Jurkat, Clone E6-1 (cell line): ENCODE measurements around the gene PSME3IP1. TPM values are rescaled to one million over a fixed set of nuclear protein-coding genes. Genes with fewer than 3 reads are reported as not detected.

Source experiments
- DNase-seq: peaks from one replicate; pipeline ENCODE4 v3.0.0-alpha.2; 2011; ENCODE audit warnings: low read depth, low spot score
- H3K4me3 ChIP-seq: 2 replicates; pipeline ENCODE4 v1.5.1; 2011; ENCODE audit warnings: mild to moderate bottlenecking, low read length, control low read depth, moderate library complexity
- polyA plus RNA-seq: library from polyadenylated mRNA; unstranded; fragments of >200 nt; gene quantifications from one replicate; pipeline ENCODE4 v1.2.1, GENCODE V29; 2012; ENCODE audit warnings: missing spikeins; ENCODE audit not compliant: insufficient read length, insufficient read depth

PSME3IP1 gene
- 132 TPM for polyA plus RNA-seq

GRCh38 chr16:57185945-57186871 is at the start of gene PSME3IP1, which contains the start of gene RSPRY1:
TSS of gene PSME3IP1 (minus strand) at chr16:57186039. CDS start at chr16:57173854, 12,185 bp downstream.
TSS of gene RSPRY1 (plus strand) at chr16:57186329. CDS start at chr16:57204659, 18,330 bp downstream.
- H3K4me3 ChIP-seq, result peak within 1 kb of the TSS; percentile 96
- DNase-seq, result peak; percentile 99

- no peak for DNase-seq
- no peak overlapping the region for H3K4me3 ChIP-seq
Measured at GRCh38 chr16:57235128-57236021, 49.5 kb upstream of the PSME3IP1 start.

- no peak overlapping the region for H3K4me3 ChIP-seq
- DNase-seq, result no peak
Measured at GRCh38 chr16:57234707-57235092, 48.9 kb upstream of the PSME3IP1 start.

DNA sequence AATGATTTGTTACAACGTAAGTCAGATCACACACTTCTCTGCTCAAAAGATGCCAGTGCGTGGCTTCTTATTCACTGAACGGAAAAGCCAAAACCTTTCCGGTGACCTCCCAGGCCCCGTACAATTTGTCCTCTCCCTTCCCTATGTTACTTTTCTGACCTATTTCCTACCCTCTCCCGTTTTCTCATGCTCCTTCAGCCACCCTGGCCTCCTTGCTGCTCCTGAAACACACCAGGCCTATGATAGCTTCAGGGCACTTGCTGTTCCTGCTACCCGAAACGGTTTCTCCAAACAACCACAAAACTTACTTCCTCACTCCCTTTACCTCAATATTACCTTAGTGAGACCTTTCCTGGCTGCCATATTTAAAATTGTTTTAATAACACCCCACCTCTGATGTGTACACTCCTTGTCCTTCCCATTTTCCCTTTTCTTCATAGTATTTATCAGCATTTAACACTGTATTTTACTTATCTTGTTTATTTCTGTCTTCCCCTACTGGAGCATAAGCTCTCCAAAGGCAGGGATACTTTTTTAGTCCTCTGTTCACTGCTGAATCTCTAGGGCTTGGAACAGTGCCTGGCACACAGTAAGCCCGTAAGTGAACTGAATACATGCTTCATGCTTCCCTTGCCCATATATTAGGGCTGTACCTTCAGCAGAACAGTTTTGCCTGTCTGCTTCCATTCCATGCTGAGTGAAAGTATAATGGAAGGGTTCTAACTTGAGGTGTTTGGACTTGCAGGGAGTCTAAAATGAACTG is 48.3 kb upstream of the PSME3IP1 start:
- H3K4me3 ChIP-seq, result no peak overlapping the region
- DNase-seq, result no peak

DNA sequence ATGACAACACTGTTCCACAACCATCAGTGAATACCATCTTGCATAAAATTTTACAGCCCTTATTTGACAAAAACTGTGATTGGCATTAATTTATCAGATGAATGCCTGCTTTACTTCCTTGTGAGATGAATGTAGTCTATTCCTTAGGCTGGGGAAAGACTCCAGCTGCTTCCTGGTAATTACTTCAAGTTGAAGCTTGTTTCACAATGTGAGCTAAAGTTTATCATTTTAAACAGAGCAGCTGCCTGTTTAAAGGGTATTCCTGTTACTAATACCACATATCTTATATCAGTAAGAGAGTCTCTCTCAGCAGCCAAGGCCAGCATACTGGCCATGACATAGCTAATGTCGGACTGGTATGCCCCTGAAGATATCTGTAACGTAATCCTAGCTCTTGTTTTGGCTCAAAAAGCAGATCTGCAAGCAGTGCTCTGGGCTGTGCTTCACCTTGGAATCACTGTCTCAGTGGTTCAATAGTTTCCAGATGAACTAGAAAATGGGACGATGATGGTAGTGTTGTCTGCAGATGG is 46.0 kb upstream of the PSME3IP1 start:
- DNase-seq, result no peak
- H3K4me3 ChIP-seq, result no peak overlapping the region

DNA sequence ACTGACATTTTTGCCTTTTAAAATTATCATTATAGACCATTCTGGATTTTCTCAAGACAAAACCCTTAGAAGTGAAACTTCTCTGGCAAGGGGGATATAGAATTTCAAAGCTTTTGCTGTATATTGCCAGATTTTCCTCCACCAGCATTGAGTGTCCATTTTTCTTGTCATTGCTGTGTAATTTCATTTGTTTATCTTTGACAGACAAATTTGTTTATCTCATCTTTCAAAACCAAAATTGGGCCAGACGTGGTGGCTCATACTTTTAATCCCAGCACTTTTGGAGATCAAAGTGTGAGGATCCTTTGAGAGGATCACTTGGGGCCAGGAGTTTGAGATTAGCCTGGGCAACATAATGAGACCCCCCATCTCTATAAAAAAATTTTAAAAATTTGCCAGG is 43.2 kb upstream of the PSME3IP1 start:
- H3K4me3 ChIP-seq, result no peak overlapping the region
- DNase-seq, result no peak

DNA sequence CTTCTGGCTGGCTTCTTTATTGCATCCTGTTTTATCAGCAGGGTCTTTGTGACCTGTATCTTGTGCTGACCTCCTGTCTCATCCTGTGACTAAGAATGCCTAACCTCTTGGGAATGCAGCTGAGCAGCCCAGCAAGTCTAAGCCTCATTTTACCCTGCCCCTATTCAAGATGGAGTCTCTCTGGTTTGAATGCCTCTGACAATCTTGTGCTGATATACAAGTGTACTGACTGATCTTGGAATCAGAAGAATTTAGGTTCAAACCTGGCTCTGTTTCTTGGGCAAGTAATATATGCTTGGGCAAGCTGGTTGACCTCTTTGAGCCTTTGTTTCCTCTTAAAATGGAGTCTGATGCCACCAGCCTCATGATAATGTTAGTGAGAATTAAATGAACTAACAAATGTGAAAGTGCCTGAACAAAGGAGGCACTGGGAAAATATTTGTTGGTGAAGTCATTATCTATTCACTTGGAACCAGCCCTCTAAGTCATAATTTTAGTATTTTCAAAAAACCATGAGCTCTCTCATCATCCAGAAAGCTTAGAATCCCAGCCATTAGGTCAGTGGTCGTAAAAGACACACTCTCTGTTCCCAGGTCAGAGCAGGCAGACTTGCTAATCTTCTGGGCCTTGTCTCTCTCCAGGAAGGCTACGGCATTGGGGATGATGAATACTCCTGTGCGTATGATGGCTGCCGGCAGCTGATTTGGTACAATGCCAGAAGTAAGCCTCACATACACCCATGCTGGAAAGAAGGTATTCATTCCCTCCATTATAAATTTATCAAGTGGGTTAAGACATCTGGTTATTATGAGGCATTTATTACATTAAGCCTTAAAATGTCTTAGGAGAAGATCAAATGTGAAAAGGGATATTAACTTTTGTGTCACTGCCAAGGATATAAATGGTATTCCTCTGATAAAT is 41.1 kb upstream of the PSME3IP1 start:
- no peak overlapping the region for H3K4me3 ChIP-seq
- no peak for DNase-seq

DNA sequence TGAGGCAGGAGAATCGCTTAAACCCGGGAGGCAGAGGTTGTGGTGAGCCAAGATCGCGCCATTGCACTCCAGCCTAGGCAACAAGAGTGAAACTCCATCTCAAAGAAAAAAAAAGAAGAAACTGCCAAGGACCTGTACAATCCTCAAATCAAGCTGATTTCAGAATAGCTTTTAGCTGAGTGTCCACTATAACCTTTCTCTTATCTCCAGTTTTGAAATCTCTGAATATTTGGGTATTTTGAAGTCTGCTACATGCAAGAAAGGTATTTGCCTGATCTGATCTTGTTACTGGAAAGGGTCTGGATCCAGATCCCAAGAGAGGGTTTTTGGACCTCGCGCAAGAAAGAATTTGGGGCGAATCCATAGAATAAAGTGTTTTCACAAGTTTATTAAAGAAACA is 40.1 kb upstream of the PSME3IP1 start:
- no peak overlapping the region for H3K4me3 ChIP-seq

GRCh38 chr16:57224651-57225335 is 39.0 kb upstream of the PSME3IP1 start:
- no peak for DNase-seq
- no peak overlapping the region for H3K4me3 ChIP-seq

More for the DNA sequence above, 40.1 kb upstream of the PSME3IP1 start:
- DNase-seq, result no peak

- DNase-seq, result no peak
- no peak overlapping the region for H3K4me3 ChIP-seq
Measured at GRCh38 chr16:57223057-57223456, 37.2 kb upstream of the PSME3IP1 start.

DNA sequence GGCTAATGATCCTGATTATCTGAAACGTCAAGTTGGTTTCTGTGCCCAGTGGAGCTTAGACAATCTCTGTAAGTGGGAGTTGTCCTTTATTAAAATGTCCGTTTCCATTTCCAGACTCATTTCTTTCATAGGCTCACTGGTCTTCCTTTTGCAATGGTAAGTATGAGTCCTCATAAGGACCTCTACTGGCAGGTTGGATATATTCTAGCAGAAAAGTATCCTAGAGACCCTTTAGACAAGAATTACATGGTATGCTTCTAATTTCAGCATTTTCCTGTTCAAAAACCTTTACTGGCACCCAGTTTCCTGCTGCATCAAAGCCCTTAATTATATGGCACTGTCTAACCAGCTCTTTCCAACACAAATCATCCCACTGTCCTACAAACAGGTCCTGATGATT is 31.1 kb upstream of the PSME3IP1 start:
- H3K4me3 ChIP-seq, result no peak overlapping the region
- no peak for DNase-seq

DNA sequence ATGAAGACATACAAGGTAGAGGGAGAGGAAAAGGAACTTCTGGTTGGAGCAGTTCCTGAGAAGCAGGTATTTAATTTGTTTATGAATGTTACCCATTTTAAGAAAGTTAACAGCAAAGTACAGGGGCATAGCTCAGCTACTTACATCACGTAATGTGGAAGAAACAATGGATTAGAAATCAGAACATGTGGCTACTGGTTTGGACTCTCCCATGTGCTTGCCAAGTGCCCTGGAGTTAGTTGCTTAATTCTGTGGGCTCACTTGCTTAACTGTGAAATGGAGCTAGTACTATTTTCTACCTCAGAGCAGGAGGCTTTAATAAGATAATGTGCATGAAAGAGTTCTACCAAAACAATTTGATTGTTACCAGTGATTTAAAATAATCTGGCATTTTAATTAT is 27.6 kb upstream of the PSME3IP1 start:
- H3K4me3 ChIP-seq, result no peak overlapping the region
- no peak for DNase-seq

DNA sequence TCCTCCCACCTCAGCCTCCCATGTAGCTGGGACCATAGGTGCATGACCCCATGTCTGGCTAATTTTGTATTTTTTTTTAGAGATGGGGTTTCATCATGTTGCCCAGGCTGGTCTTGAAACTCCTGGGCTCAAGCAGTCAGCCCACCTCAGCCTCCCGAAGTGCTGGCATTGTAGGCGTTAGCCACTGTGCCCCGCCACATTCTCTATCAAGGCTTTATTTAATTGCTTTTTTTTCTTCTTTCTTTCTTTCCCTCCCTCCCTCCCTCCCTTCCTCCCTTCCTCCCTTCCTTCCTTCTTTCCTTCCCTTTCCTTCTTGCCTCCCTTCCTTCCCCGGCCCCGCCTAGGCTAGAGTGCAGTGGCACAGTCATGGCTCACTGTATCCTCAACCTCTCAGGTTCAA is 23.9 kb upstream of the PSME3IP1 start:
- H3K4me3 ChIP-seq, result no peak overlapping the region
- no peak for DNase-seq

DNA sequence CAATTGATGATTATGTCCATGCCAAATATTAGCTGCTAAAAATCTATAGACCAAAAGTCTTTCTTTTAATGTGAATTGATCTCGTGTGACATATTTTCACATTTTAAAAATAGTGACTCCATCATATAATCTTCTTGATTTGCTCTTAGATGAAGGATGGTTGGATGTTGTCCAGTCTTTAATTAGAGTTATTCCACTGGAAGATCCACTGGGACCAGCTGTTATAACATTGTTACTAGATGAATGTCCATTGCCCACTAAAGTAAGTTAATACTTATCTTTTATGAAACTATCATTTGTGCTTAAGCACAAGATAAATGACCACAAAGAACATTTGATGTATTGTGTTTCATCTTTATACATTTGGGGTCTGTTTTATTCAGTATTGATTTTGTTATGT is 23.1 kb upstream of the PSME3IP1 start:
- DNase-seq, result no peak

GRCh38 chr16:57204675-57205074 is 18.8 kb upstream of the PSME3IP1 start:
- no peak for DNase-seq
- H3K4me3 ChIP-seq, result no peak overlapping the region

More for the DNA sequence above, 23.1 kb upstream of the PSME3IP1 start:
- H3K4me3 ChIP-seq, result no peak overlapping the region

DNA sequence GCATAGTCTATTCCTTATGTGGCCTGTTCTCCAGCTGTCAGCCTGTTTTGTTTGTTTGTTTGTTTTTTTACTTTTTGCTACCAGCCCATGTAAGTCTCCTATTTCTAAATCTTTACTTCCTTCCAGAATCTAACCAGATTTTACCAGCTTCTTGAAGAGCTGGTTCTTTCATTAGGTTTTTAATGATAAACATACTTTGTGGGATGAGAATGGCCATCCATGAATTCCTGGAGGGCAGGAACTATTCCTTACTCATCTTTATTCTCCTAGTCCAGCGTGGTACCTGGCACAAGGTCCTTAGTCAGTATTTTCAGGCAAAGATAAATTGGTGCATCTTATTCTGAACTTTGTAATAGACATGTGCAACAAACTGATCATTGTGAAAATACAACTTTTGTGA is 17.6 kb upstream of the PSME3IP1 start:
- no peak overlapping the region for H3K4me3 ChIP-seq
- DNase-seq, result no peak
